MM.1S (cell line): Measurements from ENCODE around the gene FIS1.

Source experiments
- DNase-seq: peaks from one replicate; pipeline ENCODE4 v3.0.0-alpha.2; 2015
- H2AFZ ChIP-seq: fragments of 300-600 bp; sonication (generic); 2 replicates; pipeline ENCODE4 v1.6.0; 2016; ENCODE audit warnings: antibody characterized with exemption, low read length
- H3F3A ChIP-seq: fragments of 300-600 bp; sonication (generic); 2 replicates; pipeline ENCODE4 v1.6.1; 2016; ENCODE audit warnings: mild to moderate bottlenecking, antibody characterized with exemption, low read length, moderate library complexity, mixed read lengths; ENCODE audit not compliant: insufficient read depth
- H3K27ac ChIP-seq: fragments of 300-600 bp; sonication (generic); 2 replicates; pipeline ENCODE4 v1.5.1; 2016; ENCODE audit warnings: mild to moderate bottlenecking, low read length
- H3K27me3 ChIP-seq: fragments of 300-600 bp; sonication (generic); replicated peaks from 2 replicates; pipeline ENCODE4 v1.6.0; 2016; ENCODE audit warnings: low read length; ENCODE audit not compliant: insufficient read depth
- H3K36me3 ChIP-seq: fragments of 300-600 bp; sonication (generic); replicated peaks from 2 replicates; pipeline ENCODE4 v1.6.1; 2016; ENCODE audit warnings: mild to moderate bottlenecking, low read length, mixed read lengths; ENCODE audit not compliant: insufficient read depth
- H3K4me1 ChIP-seq: fragments of 300-600 bp; sonication (generic); 2 replicates; pipeline ENCODE4 v1.6.1; 2016; ENCODE audit warnings: low read length, mixed read lengths
- H3K4me2 ChIP-seq: fragments of 300-600 bp; sonication (generic); 2 replicates; pipeline ENCODE4 v1.6.0; 2016; ENCODE audit warnings: low read depth, low read length
- H3K4me3 ChIP-seq: fragments of 300-600 bp; sonication (generic); 2 replicates; pipeline ENCODE4 v1.5.1; 2016; ENCODE audit warnings: low read length, mixed read lengths
- H3K79me2 ChIP-seq: fragments of 300-600 bp; sonication (generic); 2 replicates; pipeline ENCODE4 v1.6.1; 2016; ENCODE audit warnings: mixed run types, low read length, mixed read lengths
- H3K9ac ChIP-seq: fragments of 300-600 bp; sonication (generic); 2 replicates; pipeline ENCODE4 v1.6.1; 2016; ENCODE audit warnings: low read length, mixed read lengths
- H3K9me2 ChIP-seq: fragments of 300-600 bp; sonication (generic); replicated peaks from 2 replicates; pipeline ENCODE4 v1.6.1; 2016; ENCODE audit warnings: mild to moderate bottlenecking, low read length, mixed read lengths; ENCODE audit not compliant: insufficient read depth
- H3K9me3 ChIP-seq: fragments of 300-600 bp; sonication (generic); replicated peaks from 2 replicates; pipeline ENCODE4 v1.6.1; 2016; ENCODE audit warnings: mild to moderate bottlenecking, low read length, mixed read lengths; ENCODE audit not compliant: insufficient read depth
- H4K20me1 ChIP-seq: fragments of 300-600 bp; sonication (generic); 2 replicates; pipeline ENCODE4 v1.6.1; 2016; ENCODE audit warnings: mild to moderate bottlenecking, low read length, moderate library complexity, mixed read lengths; ENCODE audit not compliant: insufficient read depth
- EZH2 ChIP-seq: fragments of 300-600 bp; sonication (generic); optimal IDR thresholded peaks from 2 replicates; pipeline ENCODE3; 2017; ENCODE audit warnings: low read depth, mild to moderate bottlenecking, antibody characterized with exemption, low read length, mixed read lengths
- EZH2phosphoT487 ChIP-seq: fragments of 300-600 bp; sonication (generic); IDR thresholded peaks from 2 replicates; pipeline ENCODE4 v1.6.1; 2018; ENCODE audit warnings: antibody characterized with exemption, low read length
- TF ChIP-seq, protein P1 (sequence below): fragments of 300-600 bp; sonication (generic); IDR thresholded peaks from 2 replicates; pipeline ENCODE4 v1.5.1; 2016; ENCODE audit warnings: antibody characterized with exemption, low read length, mixed read lengths

The FIS1 gene

DNA sequence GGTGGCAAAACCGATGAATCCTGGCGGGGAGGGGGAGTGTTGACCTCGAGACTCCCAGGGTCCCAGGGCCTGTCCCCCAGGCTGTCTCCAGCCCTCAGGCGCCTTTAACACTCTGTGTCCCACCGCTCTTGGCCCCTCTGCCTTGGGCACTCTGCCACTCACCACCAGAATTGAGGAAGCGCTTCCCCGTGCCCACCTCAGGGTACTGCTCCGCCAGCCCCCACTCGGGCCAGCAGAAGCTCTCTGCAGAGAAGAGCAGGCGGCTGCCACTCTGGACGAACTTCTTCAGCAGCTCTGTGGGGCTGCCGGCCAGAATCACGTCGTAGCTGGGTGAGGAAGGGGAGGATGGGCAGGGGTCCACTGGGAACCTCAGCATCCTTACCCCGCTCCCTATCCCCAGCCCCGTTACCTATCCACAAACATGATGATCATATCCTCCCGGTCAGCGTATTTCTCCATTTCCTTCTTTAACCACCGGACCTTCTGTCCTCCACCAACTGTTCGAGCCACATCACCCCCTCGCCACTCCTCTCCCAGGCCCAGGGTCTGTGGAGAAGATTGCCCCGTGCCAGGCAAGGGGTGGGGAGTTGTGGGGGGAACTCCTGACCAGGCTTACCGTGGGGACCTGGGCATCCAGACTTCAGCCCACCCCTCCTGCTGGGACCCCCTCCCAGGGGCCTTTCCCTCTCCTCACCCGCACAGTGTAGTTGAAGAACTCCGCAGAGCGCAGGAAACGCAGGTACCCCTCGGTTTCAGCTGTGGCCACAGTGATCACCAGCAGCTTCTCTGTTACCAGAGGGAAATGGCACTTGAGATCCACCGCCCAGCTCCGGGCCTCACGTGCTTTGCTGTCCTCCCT is 28.7 kb downstream of the FIS1 start:
- Histone ChIP-seq H3K9me3 (no peaks in the 10 kb centered on the region), H3K79me2 (peaks cover 38% of the 10 kb centered on the region), H3K9ac (peak overlapping the region; percentile 71; the same call in 1 of the 2 replicates), H3K9me2 (no peaks in the 10 kb centered on the region), H3K27me3 (no peaks in the 10 kb centered on the region), H3K4me1 (0 out of 2 replicates have a peak, but pooled peaks cover 6% of the 10 kb centered on the region), H2AFZ (peak overlapping the region; percentile 74), H3K36me3 (no peaks in the 10 kb centered on the region), H3K4me3 (peak overlapping the region; percentile 84), H3K4me2 (peak overlapping the region; percentile 80), H4K20me1 (no peaks in the 10 kb centered on the region), H3K27ac (no peak overlapping the region), H3F3A (peaks cover 3% of the 10 kb centered on the region; the same call in 1 of the 2 replicates)
- TF ChIP-seq EZH2phosphoT487: no peak
- TF ChIP-seq, protein P1, sequence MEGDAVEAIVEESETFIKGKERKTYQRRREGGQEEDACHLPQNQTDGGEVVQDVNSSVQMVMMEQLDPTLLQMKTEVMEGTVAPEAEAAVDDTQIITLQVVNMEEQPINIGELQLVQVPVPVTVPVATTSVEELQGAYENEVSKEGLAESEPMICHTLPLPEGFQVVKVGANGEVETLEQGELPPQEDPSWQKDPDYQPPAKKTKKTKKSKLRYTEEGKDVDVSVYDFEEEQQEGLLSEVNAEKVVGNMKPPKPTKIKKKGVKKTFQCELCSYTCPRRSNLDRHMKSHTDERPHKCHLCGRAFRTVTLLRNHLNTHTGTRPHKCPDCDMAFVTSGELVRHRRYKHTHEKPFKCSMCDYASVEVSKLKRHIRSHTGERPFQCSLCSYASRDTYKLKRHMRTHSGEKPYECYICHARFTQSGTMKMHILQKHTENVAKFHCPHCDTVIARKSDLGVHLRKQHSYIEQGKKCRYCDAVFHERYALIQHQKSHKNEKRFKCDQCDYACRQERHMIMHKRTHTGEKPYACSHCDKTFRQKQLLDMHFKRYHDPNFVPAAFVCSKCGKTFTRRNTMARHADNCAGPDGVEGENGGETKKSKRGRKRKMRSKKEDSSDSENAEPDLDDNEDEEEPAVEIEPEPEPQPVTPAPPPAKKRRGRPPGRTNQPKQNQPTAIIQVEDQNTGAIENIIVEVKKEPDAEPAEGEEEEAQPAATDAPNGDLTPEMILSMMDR: no peak
- no peak for TF ChIP-seq EZH2
- DNase-seq: no peak

DNA sequence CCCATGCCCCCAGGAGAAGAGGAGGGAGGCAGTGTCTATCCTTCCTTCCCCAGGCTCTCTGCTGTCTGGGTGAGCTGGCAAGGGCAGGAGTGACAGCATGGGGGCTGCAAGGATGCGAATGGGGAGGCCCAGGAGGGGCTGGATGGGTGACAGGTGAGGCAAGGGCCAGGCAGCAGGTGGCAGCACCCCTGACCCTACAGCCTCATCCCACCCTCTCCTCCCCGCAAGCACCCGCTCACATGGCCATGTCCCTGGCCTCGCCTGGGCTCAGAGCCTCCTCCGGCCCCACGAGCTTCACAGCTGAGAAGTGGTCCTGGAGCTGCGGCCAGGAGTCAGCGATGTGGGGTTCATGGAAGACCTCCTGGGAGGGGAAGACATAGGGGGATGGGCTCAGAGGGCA is 32.9 kb downstream of the FIS1 start:
- Histone ChIP-seq H3K4me1 (no peaks in the 10 kb centered on the region), H3K4me3 (no peak overlapping the region), H3K27me3 (no peaks in the 10 kb centered on the region), H2AFZ (no peak overlapping the region), H4K20me1 (no peaks in the 10 kb centered on the region), H3K79me2 (peaks cover 10% of the 10 kb centered on the region), H3F3A (no peaks in the 10 kb centered on the region), H3K36me3 (no peaks in the 10 kb centered on the region), H3K9me3 (no peaks in the 10 kb centered on the region), H3K9me2 (no peaks in the 10 kb centered on the region), H3K27ac (no peak overlapping the region), H3K4me2 (no peak overlapping the region), H3K9ac (no peak overlapping the region)
- DNase-seq: no peak
- TF ChIP-seq EZH2phosphoT487 (no peak), EZH2 (no peak)
- TF ChIP-seq, protein P1: no peak

DNA sequence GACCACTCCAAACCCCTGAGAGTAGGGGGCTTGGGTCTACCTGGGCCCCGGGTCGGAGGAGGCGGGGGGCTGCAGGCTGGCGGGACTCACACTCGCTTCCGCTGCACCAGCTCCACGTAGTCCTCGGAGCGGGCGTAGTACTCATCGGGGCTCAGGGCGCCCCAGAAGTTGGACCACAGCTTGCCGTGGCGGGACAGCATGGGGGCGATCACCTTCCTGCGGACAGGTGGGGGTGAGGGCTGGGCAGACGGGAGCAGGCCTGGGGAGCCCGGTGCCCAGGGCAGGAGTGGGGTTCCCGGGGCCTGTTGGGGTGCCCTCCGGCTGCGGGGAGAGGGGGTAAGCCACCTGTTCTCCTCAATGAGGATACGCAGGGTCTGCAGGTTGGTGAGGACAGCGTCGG is 33.4 kb downstream of the FIS1 start:
- H3K27ac ChIP-seq: no peak overlapping the region
- no peaks in the 10 kb centered on the region for H3K4me1 ChIP-seq
- no peaks in the 10 kb centered on the region for H3K9me2 ChIP-seq
- no peaks in the 10 kb centered on the region for H3K27me3 ChIP-seq
- no peak overlapping the region for H3K4me3 ChIP-seq
- H3K36me3 ChIP-seq: no peaks in the 10 kb centered on the region
- no peaks in the 10 kb centered on the region for H3K9me3 ChIP-seq
- H2AFZ ChIP-seq: no peak overlapping the region
- H3F3A ChIP-seq: no peaks in the 10 kb centered on the region
- H3K79me2 ChIP-seq: peaks cover 5% of the 10 kb centered on the region
- TF ChIP-seq EZH2phosphoT487: no peak
- no peak for TF ChIP-seq EZH2
- TF ChIP-seq, protein P1: no peak
- H3K4me2 ChIP-seq: no peak overlapping the region
- H3K9ac ChIP-seq: no peak overlapping the region
- no peak for DNase-seq
- H4K20me1 ChIP-seq: no peaks in the 10 kb centered on the region
